ENCODE measurements around the gene PPP2R5D. TPM values are rescaled to one million over a fixed set of nuclear protein-coding genes. Genes with fewer than 3 reads are reported as not detected.

Gene PPP2R5D
- total and polyA plus RNA-seq, 2 of the 4 experiments (the other 2 are of a cell fraction), result 55.6 to 68.8 TPM

- H3K4me2 ChIP-seq (ENCODE audit: low read depth, low read length), result peak overlapping the region; percentile 92
- no peak overlapping the region; the same call in 1 of the 2 replicates for H2BK20ac ChIP-seq (ENCODE audit: low read depth, low read length)
- CTCF ChIA-PET, result no interaction called here
- no peaks in the 10 kb centered on the region for H3K9me3 ChIP-seq (ENCODE audit: control insufficient read depth, insufficient read depth, low read length)
- H4K8ac ChIP-seq (ENCODE audit: low read depth in 2 of 2, low read length in 2 of 2), result peak overlapping the region in 1 of 2 experiments; percentile 61; a peak in 1 of 4 replicates
- peak overlapping the region; percentile 94; the same call in 1 of the 2 replicates for H3K14ac ChIP-seq (replicated peaks; ENCODE audit: low read depth, low read length)
- no TSS peak for BruUV-seq (replicated peaks)
- H3K9ac ChIP-seq (ENCODE audit: low read depth, low read length), result peak overlapping the region; percentile 95
- peaks cover 9 to 47% of the 10 kb centered on the region in 2 experiments for H3K79me1 ChIP-seq (ENCODE audit: low read depth in 1 of 2, low read length in 2 of 2)
- H3K27ac ChIP-seq (ENCODE audit: insufficient read depth, low read length), result peak overlapping the region; percentile 83
- intact Hi-C loops (cut with micrococcal nuclease) (loop anchor here (2.0 to 5.0 kb wide), 2 partner anchors 50 to 76 kb away; partner anchors contain the start of gene CNPY3), in situ Hi-C loops (cut with MboI; ENCODE audit: low sequenced_read_pairs) (loop anchor here (5.0 kb wide), 1 partner anchor 46 kb away; no protein-coding TSS in a partner anchor), dilution Hi-C loops (cut with HindIII; ENCODE audit: low sequenced_read_pairs, unreplicated experiment) (no loop called here)
- H3K27me3 ChIP-seq (ENCODE audit: control insufficient read depth, insufficient read depth, low read length), result no peaks in the 10 kb centered on the region
- peaks cover 5% of the 10 kb centered on the region for H3K4me1 ChIP-seq (ENCODE audit: control insufficient read depth, insufficient read depth, low read length)
- 0% methylated on average over 9 of the region's 28 CpGs; no CpG with 5 or more reads in 1 of the 2 experiments for WGBS, 2 experiments (ENCODE audit: extremely low coverage in 2 of 2, insufficient read length in 1 of 2)
- H3K18ac ChIP-seq (ENCODE audit: low read depth, low read length), result no peak overlapping the region
- POLR2A ChIA-PET (ENCODE audit: unreplicated experiment), result interaction anchor here (0.6 kb wide), 1 partner anchor 49 kb away, joined by 4 read pairs; the partner anchor contains the start of gene CNPY3
- H2BK120ac ChIP-seq (ENCODE audit: low read depth, low read length), result no peak overlapping the region
- peak overlapping the region; percentile 68 for H3K4me3 ChIP-seq (ENCODE audit: insufficient read depth, low read depth, low read length)
- H3K23ac ChIP-seq (ENCODE audit: low read depth, low read length), result peak overlapping the region; percentile 93
- H4K5ac ChIP-seq (ENCODE audit: low read depth, low read length), result no peak overlapping the region
- 0 out of 2 replicates have a peak overlapping the region, but pooled peaks have one; percentile 6 for H4K91ac ChIP-seq (ENCODE audit: insufficient read depth, low read depth, low read length)
- 0 out of 2 replicates have a peak, but pooled peaks cover 5% of the 10 kb centered on the region for H4K20me1 ChIP-seq (ENCODE audit: insufficient read depth, low read length)
- H2BK5ac ChIP-seq (ENCODE audit: low read depth, low read length, poor library complexity, severe bottlenecking), result peak overlapping the region; percentile 75
- TF ChIP-seq MAFK (IDR thresholded peaks at IDR 0.05; ENCODE audit: low read depth, low read length), result no peak
- no peak for TF ChIP-seq USF2 (IDR thresholded peaks at IDR 0.05; ENCODE audit: low read depth, low read length)
- TF ChIP-seq RAD21 (IDR thresholded peaks at IDR 0.05; ENCODE audit: low read length), result no peak
- TF ChIP-seq CEBPB (IDR thresholded peaks at IDR 0.05; ENCODE audit: low read depth, low read length), result no peak
- no peak for TF ChIP-seq BHLHE40 (IDR thresholded peaks at IDR 0.05; ENCODE audit: low read depth, low read length)
- TF ChIP-seq MXI1 (IDR thresholded peaks at IDR 0.05; ENCODE audit: borderline replicate concordance, low read depth, low read length), result no peak
- no peak; the same call in 1 of the 2 replicates for TF ChIP-seq CHD1 (IDR thresholded peaks at IDR 0.05; ENCODE audit: low read depth, low read length)
- TF ChIP-seq ELK1 (IDR thresholded peaks at IDR 0.05; ENCODE audit: borderline replicate concordance, low read depth, low read length), result no peak
- peaks cover 9% of the 10 kb centered on the region for H3K36me3 ChIP-seq (ENCODE audit: control insufficient read depth, insufficient read depth, low read length)
- peak overlapping the region; percentile 43; the same call in 1 of the 2 replicates for H3K56ac ChIP-seq (ENCODE audit: extremely low read depth, insufficient read depth, low read length)
- ATAC-seq (ENCODE audit: low read depth), result peak; percentile 44
- peaks cover 15% of the 10 kb centered on the region for H3K9me1 ChIP-seq (ENCODE audit: insufficient read depth, low read length)
- no peak overlapping the region for H2BK15ac ChIP-seq (ENCODE audit: low read depth, low read length)
- no peak for DNase-seq
- H2AFZ ChIP-seq (replicated peaks; ENCODE audit: low read length, poor library complexity), result peak overlapping the region; percentile 94
- peak overlapping the region; percentile 75 for H2AK5ac ChIP-seq (ENCODE audit: low read depth, low read length)
- peak overlapping the region; percentile 60 for H3K4ac ChIP-seq (ENCODE audit: low read depth, low read length)
- peak overlapping the region; percentile 99 for H2AK9ac ChIP-seq (replicated peaks; ENCODE audit: low read depth, low read length, poor library complexity)
These were observed 5.9 kb upstream of the PPP2R5D start for GRCh38 chr6:42978487-42978838.

Measured in IMR-90 (cell line).